Measurements from ENCODE around the gene STK4. TPM values are rescaled to one million over a fixed set of nuclear protein-coding genes. Genes with fewer than 3 reads are reported as not detected.

Gene STK4
- total and polyA plus RNA-seq, 2 of the 8 experiments (the other 6 are each of a cell fraction or from before 2014, with no cell fraction given), result 12.0 to 34.3 TPM

- TF ChIP-seq CHD7 (IDR thresholded peaks at IDR 0.05; ENCODE audit: insufficient replicate concordance, low read length) (no peak), HDAC2 (IDR thresholded peaks at IDR 0.05; ENCODE audit: borderline replicate concordance in 1 of 2, low read depth in 2 of 2, low read length in 2 of 2) (no peak), SP1 (IDR thresholded peaks at IDR 0.05; ENCODE audit: low read depth, low read length) (no peak), JUN (IDR thresholded peaks at IDR 0.05; ENCODE audit: low read depth, low read length) (no peak), SP4 (IDR thresholded peaks at IDR 0.05; ENCODE audit: low read length) (no peak), GABPA (IDR thresholded peaks at IDR 0.05; ENCODE audit: borderline replicate concordance, insufficient read depth, low read length) (no peak), RFX5 (IDR thresholded peaks at IDR 0.05; ENCODE audit: borderline replicate concordance, low read depth, low read length) (no peak), RXRA (IDR thresholded peaks at IDR 0.05; ENCODE audit: insufficient read depth, low read depth, low read length) (no peak), RNF2 (IDR thresholded peaks at IDR 0.05; ENCODE audit: borderline replicate concordance, low read depth, low read length, missing control alignments, poor library complexity, severe bottlenecking) (no peak), KDM1A (IDR thresholded peaks at IDR 0.05; ENCODE audit: borderline replicate concordance, low read length) (no peak), NRF1 (IDR thresholded peaks at IDR 0.05; ENCODE audit: low read depth, low read length) (no peak)
Observed at GRCh38 chr20:44950368-44950767, 15.9 kb upstream of the STK4 start (continued).

Measured in H1 (cell line).